H54 (cell line): Measurements from ENCODE around the gene WDR36.
A peak's percentile ranks its signal among the peaks of the same experiment; 100 is the strongest.

Source experiments
- DNase-seq: peaks from one replicate; pipeline ENCODE4 v3.0.0; 2011; ENCODE audit warnings: low spot score, mixed read lengths; ENCODE audit not compliant: insufficient read length
- FAIRE-seq: peaks from 3 replicates; lab custom pipeline; 2011; peaks lifted over from hg19 to GRCh38; lab: Jason Lieb, UNC
- POLR2A ChIP-seq: IDR thresholded peaks from 2 replicates; pipeline ENCODE4 v1.6.1; 2011; ENCODE audit warnings: low read depth, mild to moderate bottlenecking, low read length

The WDR36 gene

DNA sequence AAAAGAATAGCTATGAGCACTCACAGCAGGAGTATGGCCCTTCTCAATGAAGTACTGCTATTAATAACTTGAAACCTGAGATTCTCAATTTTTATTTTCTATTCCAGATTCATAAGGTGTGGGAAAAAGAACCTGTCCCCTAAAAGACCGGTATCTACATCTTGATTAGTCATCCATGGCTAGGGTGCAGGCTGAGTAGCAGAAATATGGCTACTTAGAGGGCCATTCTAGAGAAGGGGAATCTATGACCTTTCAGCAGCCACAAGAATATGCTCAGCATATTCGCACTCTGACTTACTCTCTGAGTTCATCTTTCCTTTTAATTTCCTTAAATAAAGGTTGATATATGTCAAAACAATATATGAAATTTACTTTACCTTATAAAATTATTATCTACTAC is 27.7 kb downstream of the WDR36 start:
- no peak for FAIRE-seq
- no peak for DNase-seq
- TF ChIP-seq POLR2A, result no peak

DNA sequence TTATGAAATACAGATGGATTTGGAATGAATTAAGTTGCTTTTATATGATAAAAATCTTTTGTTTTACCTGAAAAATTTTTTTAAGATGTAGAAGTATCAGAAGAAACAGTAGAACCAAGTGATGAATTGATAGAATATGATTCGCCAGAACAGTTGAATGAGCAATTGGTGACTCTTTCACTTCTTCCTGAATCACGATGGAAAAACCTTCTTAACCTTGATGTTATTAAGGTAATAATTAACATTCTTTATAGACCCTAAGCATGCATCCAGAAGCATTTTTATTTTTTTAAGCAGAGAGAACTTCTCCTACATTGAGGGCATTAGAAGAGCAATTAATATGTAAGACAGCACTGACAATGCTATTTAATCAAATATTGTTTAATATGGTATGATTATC is 28.8 kb downstream of the WDR36 start:
- FAIRE-seq (no peak), DNase-seq (no peak)
- TF ChIP-seq POLR2A, result no peak

DNA sequence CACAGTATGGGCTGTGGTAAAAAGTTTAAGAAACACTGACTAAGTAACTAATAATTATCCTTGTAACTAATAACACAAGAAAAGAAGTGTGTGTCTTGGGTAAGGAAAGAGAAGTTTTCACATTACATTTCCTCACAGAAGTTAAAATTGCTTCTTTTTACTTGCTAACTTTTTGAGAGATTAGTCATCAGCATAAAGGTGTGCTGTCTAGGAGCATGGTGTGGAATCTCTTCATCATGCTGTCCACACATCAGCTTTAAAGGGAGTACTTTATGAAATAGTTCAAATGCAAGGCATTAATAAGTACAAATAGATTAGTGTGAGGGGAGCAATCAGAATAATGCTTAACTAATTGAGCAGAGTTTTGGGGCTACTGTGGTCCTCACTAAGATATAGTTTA is 29.8 kb downstream of the WDR36 start:
- FAIRE-seq (no peak), DNase-seq (no peak)
- TF ChIP-seq POLR2A, result no peak

DNA sequence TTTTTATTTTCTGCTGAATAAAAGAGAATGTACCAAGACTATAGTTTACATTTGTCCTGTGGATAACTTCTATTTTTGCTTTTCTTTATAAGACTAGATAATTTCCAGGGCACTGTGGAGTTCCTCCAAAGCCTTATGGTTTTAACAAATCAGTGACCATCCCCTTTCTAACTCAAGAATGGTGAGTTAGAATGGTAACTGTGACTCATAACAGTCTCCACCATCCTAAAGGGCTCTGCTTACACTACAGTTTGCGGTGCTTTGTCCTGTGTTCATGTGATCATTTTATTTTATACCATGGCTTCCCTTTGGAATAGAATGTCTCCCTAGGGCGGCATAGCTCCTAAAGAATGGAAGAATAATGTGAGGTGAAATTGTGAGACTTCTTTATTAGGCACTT is 30.2 kb downstream of the WDR36 start:
- DNase-seq (no peak), FAIRE-seq (no peak)
- TF ChIP-seq POLR2A, result no peak

DNA sequence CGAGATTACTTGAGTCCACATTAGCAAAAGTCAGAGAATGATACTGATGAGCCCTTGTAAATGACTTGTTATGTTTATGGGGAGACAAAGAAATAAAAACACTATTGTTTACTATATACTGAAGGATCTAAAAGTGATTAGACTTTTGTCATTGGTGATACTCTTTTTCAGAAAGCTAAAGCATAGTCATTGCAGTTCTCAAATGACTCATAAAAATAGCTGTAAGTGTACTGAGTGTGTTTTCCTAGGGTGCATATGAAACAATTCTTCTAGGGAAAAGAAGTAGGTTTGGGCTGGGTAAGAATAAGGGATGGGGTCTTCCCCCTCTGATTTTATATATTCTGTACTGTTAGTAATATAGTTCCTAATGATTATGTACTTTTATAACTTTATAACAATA is 32.6 kb downstream of the WDR36 start:
- no peak for FAIRE-seq
- no peak for DNase-seq
- TF ChIP-seq POLR2A, result no peak

DNA sequence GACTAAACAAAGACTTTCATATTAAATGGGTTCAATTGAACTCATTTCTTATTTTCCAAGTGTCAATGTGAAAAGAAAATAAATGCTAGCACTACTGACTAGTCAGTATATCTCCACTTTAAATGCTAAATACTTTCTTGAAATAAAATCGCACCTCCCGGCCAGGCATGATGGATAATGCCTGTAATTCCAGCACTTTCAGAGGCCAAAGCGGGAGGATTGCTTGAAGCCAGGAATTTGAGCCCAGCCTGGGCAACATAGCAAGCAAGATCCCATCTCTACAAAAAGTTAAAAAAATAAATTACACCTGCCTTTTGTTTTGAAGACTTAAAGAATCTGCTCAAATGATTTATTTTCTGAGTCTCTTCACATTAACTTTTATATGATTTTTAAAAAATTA is 34.7 kb downstream of the WDR36 start:
- no peak for FAIRE-seq
- no peak for DNase-seq
- no peak for TF ChIP-seq POLR2A

DNA sequence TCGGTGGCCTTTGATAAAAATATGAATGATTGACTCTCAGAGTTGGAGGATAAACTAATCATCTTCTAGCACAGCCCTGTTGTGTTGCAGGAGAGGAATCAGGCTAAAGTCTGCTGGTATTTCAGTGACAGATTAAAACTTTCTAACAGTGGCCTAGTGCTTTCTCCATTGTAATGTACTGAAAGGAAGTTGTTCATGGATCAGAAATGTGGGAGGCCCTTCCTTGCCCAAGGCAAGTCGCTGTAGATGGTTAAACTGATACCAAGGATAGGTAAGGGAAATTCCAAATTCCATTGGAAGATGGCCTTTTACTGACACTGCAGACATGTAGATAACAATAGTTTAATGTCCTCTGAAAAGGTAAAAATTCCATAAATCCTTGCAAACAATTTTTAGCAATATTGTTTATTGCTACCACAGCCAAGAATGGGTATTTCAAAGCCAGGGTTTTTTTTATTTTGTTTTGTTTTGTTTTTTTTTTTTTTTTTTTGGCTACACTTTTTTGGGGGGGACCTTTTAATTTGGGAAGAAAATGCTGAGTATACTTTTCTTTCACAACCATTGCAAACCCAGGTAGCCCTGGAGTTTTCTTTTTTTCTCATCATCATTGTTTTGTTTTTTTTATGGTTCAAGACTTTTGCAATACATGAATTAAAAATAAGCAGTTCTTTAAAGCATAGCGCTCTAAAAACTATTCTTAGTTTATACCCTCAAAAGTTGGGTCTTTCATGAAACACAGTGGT is 35.5 kb downstream of the WDR36 start:
- DNase-seq, result no peak
- TF ChIP-seq POLR2A, result no peak
- FAIRE-seq, result peak; percentile 38

DNA sequence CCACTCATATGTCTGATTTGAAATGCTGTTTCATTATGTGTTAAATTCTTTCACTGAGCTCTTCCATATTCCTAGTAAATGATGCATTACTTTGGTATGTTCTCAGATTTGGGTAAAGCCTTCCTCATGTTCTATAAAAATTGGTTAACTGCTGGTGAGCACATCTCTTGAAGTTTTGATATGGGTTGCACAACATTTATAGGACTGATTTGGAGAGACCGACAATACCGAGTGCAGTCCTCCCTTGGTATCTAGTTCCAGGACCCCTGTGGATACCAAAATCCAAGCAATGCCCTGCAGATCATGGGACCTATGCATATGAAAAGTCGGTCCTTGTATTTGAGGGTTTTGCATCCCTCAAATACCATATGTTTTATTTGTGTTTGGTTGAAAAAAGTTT is 37.8 kb downstream of the WDR36 start:
- no peak for DNase-seq
- FAIRE-seq, result no peak
- no peak for TF ChIP-seq POLR2A

DNA sequence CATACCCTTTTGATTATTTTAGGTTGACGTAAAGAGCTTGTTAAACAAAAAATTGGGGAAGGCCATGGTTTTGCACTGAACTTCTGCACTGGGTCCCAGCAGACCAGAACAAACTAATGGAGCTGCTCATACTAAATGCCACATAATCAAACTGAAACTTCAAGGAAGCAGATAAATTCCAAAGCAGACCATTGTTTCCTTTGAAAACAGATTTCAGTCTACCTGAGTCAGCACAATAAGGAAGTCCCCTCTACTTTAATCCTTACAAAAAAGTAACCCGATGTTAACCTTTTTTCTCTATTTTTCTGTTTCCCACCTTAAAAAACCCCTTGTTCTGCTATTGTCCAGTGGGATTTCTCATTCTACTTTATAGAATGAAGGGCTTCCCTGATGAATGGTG is 39.2 kb downstream of the WDR36 start:
- no peak for FAIRE-seq
- DNase-seq, result no peak
- no peak for TF ChIP-seq POLR2A

DNA sequence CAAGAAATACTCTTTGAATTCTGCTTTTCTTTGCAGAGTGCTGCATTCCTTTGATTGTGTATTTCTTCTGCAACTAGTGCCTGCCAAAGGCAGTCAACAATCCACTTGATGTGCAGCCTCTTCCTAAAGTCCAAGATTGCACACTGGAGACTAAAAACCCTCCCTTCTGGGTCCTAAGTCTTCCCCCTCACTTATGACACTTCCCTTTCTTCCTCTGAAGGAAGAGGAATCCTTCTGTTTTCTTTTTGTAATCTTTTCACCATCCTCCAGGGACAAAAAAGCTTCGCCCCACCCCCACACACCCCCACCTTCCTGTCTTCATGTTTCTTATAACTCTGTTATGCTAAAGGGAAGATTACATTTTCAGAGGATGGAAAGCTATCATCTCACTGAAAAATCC is 39.9 kb downstream of the WDR36 start:
- FAIRE-seq (no peak), DNase-seq (no peak)
- no peak for TF ChIP-seq POLR2A

DNA sequence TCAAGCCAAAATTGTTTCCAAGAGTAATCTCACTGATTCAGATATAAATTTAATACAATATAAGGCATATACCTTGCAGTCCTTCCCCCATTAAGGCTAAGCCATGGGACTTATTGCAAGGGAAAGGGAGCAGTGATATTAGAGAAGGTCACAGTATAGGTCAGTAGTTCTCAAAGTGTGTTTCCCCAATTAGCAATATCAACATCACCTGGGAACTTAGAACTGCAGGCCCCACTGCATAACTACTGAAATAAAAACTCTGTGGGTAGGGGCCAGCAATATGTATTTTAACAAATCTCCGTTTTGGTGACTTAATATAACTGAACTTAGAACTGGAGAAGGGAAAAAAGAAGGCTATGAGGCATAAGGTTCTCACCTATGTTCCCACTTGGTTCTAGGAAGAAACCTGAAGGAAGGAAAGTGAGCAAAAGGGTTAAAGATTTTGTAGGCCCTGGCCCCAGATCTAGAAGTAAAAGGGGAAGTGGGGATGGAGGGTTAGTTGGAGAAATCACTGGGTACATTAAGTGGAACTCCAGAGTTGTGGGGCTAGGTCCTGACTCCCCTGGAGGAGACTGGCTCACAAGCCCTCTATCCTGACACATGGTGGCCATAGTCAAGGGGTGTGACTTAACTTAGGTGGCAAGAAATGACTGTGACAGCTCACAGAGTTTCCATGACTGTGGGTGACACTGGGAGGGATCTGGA is 40.7 kb downstream of the WDR36 start:
- DNase-seq (no peak), FAIRE-seq (no peak)
- no peak for TF ChIP-seq POLR2A

DNA sequence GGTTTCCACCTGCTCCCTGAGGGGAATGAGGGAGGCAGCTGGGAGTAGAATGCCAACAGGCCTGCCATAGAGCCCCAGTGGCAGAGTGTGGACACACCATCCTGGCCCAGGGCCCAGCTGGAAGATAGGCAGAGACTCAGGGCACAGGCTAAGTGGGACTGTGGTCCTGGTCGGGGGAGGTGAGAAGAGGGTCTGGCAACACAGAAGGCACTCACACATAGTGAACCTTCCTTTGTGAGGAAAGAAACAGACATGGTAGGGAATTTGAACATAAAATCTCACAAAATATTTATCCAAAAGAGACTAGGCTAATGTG is 41.2 kb downstream of the WDR36 start:
- no peak for TF ChIP-seq POLR2A
- FAIRE-seq, result no peak
- DNase-seq, result no peak

DNA sequence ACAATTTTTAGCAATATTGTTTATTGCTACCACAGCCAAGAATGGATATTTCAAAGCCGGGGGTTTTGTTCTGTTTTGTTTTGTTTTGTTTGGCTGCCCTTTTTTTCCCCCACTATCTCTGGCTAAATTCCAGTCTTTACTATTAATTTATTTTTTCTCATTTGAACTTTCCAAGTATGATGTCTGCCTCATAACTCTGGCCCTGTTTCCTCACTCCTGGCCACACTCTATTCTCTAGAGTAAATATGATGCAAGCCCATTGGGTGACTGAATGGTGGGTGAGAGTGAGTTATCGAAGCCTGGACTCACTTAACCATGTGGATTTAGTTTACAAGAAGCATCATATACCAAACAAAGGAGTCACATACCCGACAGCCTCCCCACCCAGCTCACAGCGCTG is 41.9 kb downstream of the WDR36 start:
- DNase-seq (no peak), FAIRE-seq (no peak)
- no peak for TF ChIP-seq POLR2A

DNA sequence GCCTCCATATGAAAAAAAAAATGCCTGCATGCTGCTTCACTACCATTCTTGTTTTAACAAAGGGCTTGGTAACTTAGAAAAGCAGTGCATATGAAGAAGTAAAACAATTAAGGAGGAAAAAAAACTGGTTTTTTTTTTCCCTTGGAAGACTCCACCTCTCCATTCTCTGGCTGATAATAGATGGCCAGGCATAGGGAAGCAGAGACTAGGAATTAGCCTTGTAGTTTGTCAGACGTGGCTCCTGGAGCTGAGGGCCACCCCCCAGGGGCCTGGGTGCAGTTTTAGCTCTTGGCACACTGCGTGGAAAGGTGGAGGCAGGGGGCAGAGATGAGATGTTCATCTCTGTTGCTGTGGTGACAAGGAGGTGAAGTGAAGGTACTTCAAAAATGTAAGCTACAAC is 42.7 kb downstream of the WDR36 start:
- FAIRE-seq, result no peak
- DNase-seq, result no peak
- no peak for TF ChIP-seq POLR2A

DNA sequence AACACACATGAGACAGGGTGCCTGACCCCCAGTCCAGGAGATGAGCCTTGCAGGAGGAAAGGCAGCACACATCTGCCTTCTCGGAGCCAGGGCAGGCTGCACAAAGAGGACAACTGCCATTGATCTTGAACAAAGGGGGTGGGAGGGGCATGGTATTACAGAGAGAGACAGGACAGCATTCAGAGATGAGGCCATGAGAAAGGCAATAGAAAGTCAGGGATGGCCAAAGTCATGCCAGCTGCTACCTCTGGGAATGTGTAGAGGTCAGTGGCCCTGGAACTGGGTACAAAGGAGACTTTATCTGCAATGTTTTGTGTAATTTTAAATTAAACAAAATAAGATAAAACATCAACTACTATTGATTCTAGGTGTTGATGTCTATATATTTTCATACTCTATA is 43.2 kb downstream of the WDR36 start:
- FAIRE-seq (no peak), DNase-seq (no peak)
- no peak for TF ChIP-seq POLR2A
